HUDEP-2 (cell line): ENCODE data around the gene SUGCT.
"Not testable (repeated sequence)": the region's sequence is repeated elsewhere in the genome, so short reads cannot be mapped to it uniquely, and the experiment has no call there.

Source experiments
- DNase-seq, 76 experiments: peaks; one replicate each; lab custom pipeline; 2025; ENCODE audit not compliant: unreplicated experiment in 76 of 76; lab: John Stamatoyannopoulos, UW

The SUGCT gene

GRCh38 chr7:40602351-40602750, 467.5 kb downstream of the SUGCT start:
- not testable (repeated sequence) for DNase-seq

GRCh38 chr7:40604601-40605438, 470.0 kb downstream of the SUGCT start:
- DNase-seq, result peak in 29 of 76 experiments; percentile 1 to 53 (median 7)

- no peak for DNase-seq
Observed at GRCh38 chr7:40608321-40609075, 473.7 kb downstream of the SUGCT start.

DNA sequence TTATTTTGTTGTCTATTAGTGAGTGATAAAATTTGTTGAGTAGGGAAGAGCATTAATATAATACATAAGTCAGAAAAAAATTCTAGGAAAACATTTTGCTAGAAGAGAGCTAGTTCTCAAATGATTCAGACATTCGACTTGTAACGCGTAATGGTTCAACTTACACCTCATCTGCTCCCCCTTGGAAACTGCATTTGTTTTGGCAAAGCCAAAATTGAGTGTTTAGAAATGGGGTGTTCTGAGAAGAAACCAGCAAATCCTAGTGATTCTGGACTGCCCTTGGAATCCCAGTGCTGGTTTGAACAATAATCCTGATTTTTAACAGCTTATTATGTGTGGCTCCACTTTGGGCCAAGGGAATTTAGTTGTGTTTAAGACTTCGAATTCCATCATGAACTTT, 475.7 kb downstream of the SUGCT start:
- DNase-seq, result no peak

DNA sequence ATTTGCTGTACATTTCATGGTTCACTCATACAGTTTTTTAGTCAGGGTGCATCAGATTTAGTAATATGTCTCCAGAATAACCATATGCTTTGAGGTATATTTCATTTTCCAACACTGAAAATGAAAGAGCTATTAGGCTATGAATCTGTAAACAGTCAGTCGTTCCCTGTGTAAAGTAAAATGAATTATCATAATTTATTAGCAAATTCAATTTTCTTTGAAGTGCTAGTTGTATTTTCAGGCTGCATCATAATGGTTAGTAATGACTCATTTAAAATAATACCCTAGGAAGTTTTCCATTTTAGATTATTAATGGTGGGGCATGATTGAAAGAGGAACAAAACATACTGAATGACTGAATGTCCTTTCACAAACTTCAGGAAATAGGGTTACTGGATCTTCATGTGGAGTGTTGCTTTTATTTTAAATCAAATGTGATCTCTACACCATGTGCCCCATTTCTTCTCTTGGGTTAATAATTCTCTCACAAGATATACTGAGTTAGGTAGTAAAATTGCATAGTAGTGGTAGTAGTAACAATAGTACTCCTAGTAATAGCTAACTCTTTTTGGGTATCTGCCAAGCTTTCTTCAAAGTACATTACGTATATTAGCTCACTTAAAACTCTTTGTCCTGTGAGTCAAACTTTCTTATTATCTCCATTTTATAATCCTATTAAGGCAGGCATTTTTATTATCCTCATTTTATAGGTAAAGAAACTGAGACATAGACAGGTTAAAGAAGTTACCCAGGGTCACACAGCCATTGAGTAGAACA, 476.5 kb downstream of the SUGCT start:
- no peak for DNase-seq

- DNase-seq, result no peak
Observed at GRCh38 chr7:40612298-40612697, 477.5 kb downstream of the SUGCT start.

GRCh38 chr7:40619647-40620046, 484.8 kb downstream of the SUGCT start:
- no peak for DNase-seq

- no peak for DNase-seq
Observed at GRCh38 chr7:40621592-40621998, 486.8 kb downstream of the SUGCT start.

DNA sequence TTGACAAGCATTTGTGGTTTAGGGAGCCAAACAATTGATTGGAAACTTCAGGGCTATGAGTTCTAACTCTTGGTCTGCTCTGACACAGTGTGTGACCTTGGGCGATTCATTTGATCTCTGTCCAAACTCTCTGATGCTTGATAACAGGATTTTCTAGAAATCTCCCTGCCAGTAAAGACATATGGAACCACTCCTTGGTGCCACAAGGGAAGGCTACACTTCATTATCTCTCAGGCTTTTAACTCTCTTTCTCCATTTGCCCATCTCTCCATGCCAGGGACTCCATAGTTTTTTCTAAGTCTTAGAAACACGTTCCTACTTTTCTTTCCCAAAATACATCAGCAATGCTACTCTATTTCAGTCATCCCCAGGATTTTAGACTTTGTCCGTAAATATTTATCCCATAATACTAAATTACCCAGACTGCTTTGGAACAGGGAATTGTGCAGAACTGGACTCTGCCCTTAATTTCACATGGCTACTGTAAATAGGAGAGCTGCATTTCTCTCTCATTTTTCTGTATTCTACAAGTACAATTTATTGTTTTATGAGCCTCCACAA, 488.2 kb downstream of the SUGCT start:
- DNase-seq, result no peak

DNA sequence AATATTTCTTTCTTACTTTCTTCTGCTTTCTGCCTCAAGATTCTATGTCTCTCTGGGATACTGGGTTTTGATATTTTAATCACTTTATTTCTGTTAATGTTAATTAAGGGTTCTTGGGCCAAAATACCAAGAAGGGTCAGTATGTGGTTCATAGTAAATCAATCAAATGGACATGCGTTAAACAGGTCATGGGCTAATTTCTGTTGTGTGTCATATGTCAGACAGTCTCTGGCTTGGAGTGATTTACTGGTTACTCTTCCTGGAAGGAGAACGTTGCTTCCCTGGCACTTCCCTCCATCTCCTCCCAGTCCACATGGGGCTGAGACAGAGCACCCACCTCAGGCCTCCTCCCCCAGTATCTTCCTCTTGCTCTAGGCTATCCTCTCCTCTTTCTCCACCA, 489.1 kb downstream of the SUGCT start:
- no peak for DNase-seq

GRCh38 chr7:40627361-40627760, 492.6 kb downstream of the SUGCT start:
- not testable (repeated sequence) for DNase-seq

DNA sequence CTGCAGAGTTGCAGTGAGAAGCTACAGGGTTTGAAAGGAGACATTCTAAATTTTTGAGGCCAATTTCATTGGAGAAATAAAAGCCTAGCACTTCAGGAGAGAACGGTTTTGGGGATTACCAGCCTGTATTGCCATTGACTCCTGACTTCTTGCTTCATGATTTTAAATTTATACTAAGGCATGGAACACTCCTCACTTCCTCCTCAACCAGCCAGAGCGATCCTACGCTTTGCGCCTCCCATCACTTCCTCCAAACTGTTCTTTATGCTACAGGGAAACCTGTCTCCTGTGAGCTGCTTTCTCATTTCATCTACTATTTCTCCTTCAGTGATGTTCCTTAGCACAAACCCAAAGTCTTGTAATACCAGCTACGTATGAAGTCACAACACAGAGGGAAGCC, 495.1 kb downstream of the SUGCT start:
- no peak for DNase-seq

- DNase-seq, result no peak
Observed at GRCh38 chr7:40634118-40634517, 499.3 kb downstream of the SUGCT start.

GRCh38 chr7:40638545-40639320, 503.9 kb downstream of the SUGCT start:
- no peak for DNase-seq

DNA sequence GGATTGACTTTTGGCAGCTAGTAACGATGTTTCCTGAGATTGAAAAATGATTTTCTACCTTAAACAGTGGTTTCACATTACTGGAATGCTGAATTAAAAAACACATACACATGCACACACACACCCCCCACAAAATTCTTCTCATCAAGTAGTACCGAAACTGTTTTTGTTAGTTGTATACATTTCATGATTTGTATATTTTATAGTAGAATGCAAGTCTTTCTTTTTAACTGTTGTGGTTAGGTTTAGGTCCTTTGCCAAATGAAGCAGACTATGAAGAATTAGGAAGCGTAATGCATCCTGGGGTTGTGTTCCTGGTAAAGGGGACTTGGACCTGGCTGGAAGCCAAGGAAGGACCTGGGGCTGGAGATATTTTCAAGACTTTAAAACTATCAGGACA, 505.8 kb downstream of the SUGCT start:
- no peak for DNase-seq

GRCh38 chr7:40641701-40642100, 506.9 kb downstream of the SUGCT start:
- no peak for DNase-seq

GRCh38 chr7:40643664-40644063, 508.9 kb downstream of the SUGCT start:
- DNase-seq, result no peak

- DNase-seq, result no peak
Observed at GRCh38 chr7:40644454-40645188, 509.8 kb downstream of the SUGCT start.

DNA sequence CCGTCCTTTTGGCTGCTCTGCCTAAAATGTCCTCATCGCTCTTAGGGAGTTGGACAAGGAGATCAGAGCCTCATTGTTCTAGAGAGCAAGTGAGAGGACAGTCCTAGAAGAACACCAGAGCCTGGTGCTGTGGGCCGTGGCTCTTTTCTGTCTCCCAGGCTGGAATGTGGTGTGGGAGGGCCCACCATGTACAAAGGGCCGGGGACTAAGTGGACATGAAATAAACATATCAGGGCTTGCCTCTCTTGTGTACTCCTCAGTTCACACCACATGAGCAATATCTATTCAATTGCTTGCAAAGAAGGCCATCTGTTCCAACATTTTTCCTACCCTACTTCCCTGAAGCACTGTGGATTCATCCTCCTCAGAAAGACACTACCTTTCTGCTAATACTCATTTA, 510.4 kb downstream of the SUGCT start:
- DNase-seq, result no peak
